ENCODE results near the gene ZNF677. TPM values are rescaled to one million over a fixed set of nuclear protein-coding genes. Genes with fewer than 3 reads are reported as not detected.
"Not testable (repeated sequence)": the region's sequence is repeated elsewhere in the genome, so short reads cannot be mapped to it uniquely, and the experiment has no call there.

Gene ZNF677
- 27.0 TPM for total RNA-seq

- DNase-seq (ENCODE audit: low spot score) (peak; percentile 95), ATAC-seq (peak; percentile 100)
- intact Hi-C loops (cut with DNase I), result no loop called here
These were observed at the start of gene ZNF677 for GRCh38 chr19:53254411-53255341. TSS of gene ZNF677 (minus strand) at chr19:53254873. CDS start at chr19:53251550, 3,323 bp downstream.

GRCh38 chr19:53301341-53301740 is 46.7 kb upstream of the ZNF677 start:
- ATAC-seq; intact Hi-C loops (cut with DNase I); DNase-seq (ENCODE audit: low spot score): not testable (repeated sequence)

- intact Hi-C loops (cut with DNase I), result no loop called here
- DNase-seq (ENCODE audit: low spot score), result no peak
- no peak for ATAC-seq
These were observed 40.2 kb upstream of the ZNF677 start for GRCh38 chr19:53294786-53295441.

GRCh38 chr19:53290758-53291549 is 36.3 kb upstream of the ZNF677 start:
- intact Hi-C loops (cut with DNase I), result no loop called here
- ATAC-seq, result no peak
- no peak for DNase-seq (ENCODE audit: low spot score)

DNA sequence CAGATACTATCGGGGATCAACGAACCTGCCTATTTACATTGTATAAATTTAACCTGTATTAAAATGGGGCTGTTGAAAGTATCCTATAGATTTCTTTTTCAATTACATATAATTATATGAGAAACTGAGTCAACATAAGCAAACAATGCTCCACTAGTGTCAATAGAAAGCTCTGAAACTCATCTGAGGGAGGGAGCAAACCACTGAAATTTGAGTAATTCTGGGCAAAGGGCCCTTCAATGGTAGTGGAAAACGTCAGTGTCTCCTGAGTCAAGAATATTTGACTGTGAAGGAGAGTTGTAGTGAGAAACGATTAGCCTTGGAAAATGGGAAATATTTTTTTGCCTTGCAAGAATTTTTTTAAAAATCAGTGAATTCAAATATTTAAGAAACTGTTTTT is 30.4 kb upstream of the ZNF677 start:
- DNase-seq (ENCODE audit: low spot score) (no peak), ATAC-seq (no peak)
- intact Hi-C loops (cut with DNase I), result no loop called here

- DNase-seq (ENCODE audit: low spot score); intact Hi-C loops (cut with DNase I); ATAC-seq: not testable (repeated sequence)
These were observed 27.3 kb upstream of the ZNF677 start for GRCh38 chr19:53281947-53282346.

- intact Hi-C loops (cut with DNase I), result no loop called here
- DNase-seq (ENCODE audit: low spot score), result no peak
- ATAC-seq, result no peak
These were observed 20.8 kb upstream of the ZNF677 start for GRCh38 chr19:53275480-53275879.

GRCh38 chr19:53272044-53272443 is 17.4 kb upstream of the ZNF677 start:
- DNase-seq (ENCODE audit: low spot score) (no peak), ATAC-seq (no peak)
- intact Hi-C loops (cut with DNase I), result no loop called here

DNA sequence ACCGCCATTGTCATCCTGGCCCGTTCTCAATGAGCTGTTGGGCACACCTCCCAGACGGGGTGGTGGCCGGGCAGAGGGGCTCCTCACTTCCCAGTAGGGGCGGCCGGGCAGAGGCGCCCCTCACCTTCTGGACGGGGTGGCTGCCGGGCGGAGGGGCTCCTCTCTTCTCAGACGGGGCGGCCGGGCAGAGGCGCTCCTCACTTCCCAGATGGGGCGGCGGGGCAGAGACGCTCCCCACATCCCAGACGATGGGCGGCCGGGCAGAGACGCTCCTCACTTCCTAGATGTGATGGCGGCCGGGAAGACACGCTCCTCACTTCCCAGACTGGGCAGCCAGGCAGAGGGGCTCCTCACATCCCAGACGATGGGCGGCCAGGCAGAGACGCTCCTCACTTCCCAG is 15.2 kb upstream of the ZNF677 start:
- intact Hi-C loops (cut with DNase I); ATAC-seq; DNase-seq (ENCODE audit: low spot score): not testable (repeated sequence)

- intact Hi-C loops (cut with DNase I); ATAC-seq; DNase-seq (ENCODE audit: low spot score): not testable (repeated sequence)
These were observed 12.9 kb upstream of the ZNF677 start, which contains the start of gene VN1R4 for GRCh38 chr19:53267623-53268022. TSS of gene VN1R4 (minus strand) at chr19:53267723. CDS start at chr19:53267665, 58 bp downstream.

GRCh38 chr19:53257715-53258342 is 3.2 kb upstream of the ZNF677 start, which contains the start of gene VN1R2:
TSS of gene VN1R2 (plus strand) at chr19:53258292. CDS start at chr19:53258376, 84 bp downstream.
- intact Hi-C loops (cut with DNase I); ATAC-seq; DNase-seq (ENCODE audit: low spot score): not testable (repeated sequence)

- ATAC-seq, result no peak
- DNase-seq (ENCODE audit: low spot score), result no peak
- intact Hi-C loops (cut with DNase I), result no loop called here
These were observed 8.2 kb downstream of the ZNF677 start for GRCh38 chr19:53246498-53246897.

GRCh38 chr19:53237114-53237777 is 17.4 kb downstream of the ZNF677 start:
- intact Hi-C loops (cut with DNase I), result no loop called here
- DNase-seq (ENCODE audit: low spot score), result no peak
- ATAC-seq, result no peak

DNA sequence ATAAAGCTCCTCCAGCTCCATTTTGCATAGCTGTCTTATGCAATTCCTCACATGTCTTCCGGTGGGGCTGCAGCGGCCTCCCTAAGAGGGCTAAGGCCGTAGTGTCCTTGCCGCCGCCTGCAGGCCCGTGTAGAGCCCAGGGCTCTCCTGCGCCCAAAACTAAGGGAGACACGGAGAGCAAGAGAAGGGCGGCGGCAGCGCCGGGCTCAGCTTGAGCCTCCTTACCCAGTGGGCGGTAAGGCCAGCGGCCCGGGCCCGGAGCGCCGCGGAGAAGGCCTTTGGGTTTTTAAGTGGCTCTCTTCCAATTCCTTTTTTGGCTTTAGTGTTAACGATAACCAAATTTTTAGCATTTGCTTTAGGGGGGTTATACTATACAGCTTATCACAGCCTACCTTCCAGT is 30.1 kb downstream of the ZNF677 start:
- DNase-seq (ENCODE audit: low spot score) (no peak), ATAC-seq (no peak)
- intact Hi-C loops (cut with DNase I), result no loop called here

DNA sequence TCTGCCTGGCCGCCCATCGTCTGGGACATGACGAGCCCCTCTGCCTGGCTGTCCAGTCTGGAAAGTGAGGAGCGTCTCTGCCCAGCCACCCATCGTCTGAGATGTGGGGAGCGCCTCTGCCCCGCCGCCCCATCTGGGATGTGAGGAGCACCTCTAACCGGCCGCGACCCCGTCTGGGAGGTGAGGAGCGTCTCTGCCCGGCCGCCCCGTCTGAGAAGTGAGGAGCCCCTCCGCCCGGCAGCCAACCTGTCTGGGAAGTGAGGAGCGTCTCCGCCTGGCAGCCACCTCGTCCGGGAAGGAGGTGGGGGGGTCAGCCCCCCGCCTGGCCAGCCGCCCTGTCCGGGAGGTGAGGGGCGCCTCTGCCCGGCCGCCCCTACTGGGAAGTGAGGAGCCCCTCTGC is 32.0 kb downstream of the ZNF677 start:
- intact Hi-C loops (cut with DNase I); DNase-seq (ENCODE audit: low spot score); ATAC-seq: not testable (repeated sequence)

DNA sequence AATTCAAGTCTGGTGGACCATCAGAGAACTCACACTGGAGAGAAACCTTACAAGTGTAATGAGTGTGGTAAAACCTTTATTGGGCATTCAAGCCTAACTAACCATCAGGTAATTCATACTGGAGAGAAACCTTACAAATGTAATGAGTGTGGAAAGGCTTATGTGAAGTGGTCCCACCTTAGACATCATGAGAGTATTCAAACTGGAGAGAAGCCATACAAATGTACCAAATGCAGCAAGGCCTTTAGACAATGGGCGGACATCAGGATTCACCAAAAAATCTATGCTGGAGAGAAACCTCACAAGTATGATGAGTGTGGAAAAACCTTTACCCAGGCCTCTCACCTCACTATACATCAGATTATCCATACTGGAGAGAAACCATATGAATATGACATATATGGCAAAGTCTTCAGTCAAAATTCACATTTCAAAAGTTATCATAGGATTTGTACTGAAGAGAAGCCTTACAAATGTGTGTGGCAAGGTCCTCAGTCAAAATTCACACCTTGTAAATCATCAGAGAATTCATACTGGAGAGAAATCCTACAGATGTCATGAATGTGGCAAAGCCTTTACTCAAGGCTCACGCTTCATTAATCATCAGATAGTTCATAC is 41.9 kb downstream of the ZNF677 start:
- ATAC-seq, result no peak
- intact Hi-C loops (cut with DNase I), result no loop called here

GRCh38 chr19:53211554-53211953 is 43.1 kb downstream of the ZNF677 start:
- intact Hi-C loops (cut with DNase I); DNase-seq (ENCODE audit: low spot score); ATAC-seq: not testable (repeated sequence)

More for the DNA sequence above, 41.9 kb downstream of the ZNF677 start:
- no peak for DNase-seq (ENCODE audit: low spot score)

Measured in sciatic nerve (tissue), 2 donors.